ENCODE measurements around the gene ATOH8.

Gene ATOH8

DNA sequence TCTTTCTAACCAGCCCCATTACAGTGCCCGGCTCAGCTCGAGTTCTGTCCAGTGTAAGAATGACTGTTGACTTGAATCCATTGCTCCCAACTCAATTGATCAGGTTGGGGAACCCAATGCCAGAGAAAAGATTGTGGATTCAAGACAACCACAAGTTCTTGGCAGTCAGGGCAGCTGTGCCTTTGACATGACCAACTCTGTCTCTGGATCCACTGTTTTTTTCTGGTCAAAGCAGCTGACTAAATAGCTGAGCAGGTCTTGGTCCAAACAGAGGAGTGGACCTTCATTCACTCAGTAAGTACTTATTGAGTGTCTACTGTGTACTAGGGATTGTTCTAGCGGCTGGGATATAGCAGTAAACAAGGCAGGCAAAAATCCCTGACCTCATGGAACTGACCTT lies 6.3 kb upstream of the ATOH8 start:
- Histone ChIP-seq H3K4me1 (ENCODE audit: insufficient read depth, low read length) (no peaks in the 10 kb centered on the region), H3K36me3 (ENCODE audit: insufficient read depth, low read length) (no peaks in the 10 kb centered on the region), H4K20me1 (ENCODE audit: insufficient read depth, low read length) (peaks cover 8% of the 10 kb centered on the region), H3K27me3 (ENCODE audit: insufficient read depth, low read length, poor library complexity) (peaks cover 26% of the 10 kb centered on the region), H3K79me2 (ENCODE audit: insufficient read depth, low read length) (no peaks in the 10 kb centered on the region), H3K9ac (ENCODE audit: low read depth, low read length) (no peak overlapping the region), H3K27ac (ENCODE audit: low read length) (no peak overlapping the region), H3K4me2 (ENCODE audit: insufficient read depth, low read length) (no peak overlapping the region), H3K9me3 (ENCODE audit: insufficient read depth, low read length, severe bottlenecking) (no peaks in the 10 kb centered on the region), H3K4me3 (ENCODE audit: low read depth in 1 of 2, low read length in 2 of 2) (no peak overlapping the region), H2AFZ (ENCODE audit: low read depth, low read length) (no peak overlapping the region)
- TF ChIP-seq EZH2 (IDR thresholded peaks at IDR 0.05; ENCODE audit: borderline replicate concordance, low read depth, low read length, severe bottlenecking): no peak
- TF ChIP-seq CTCF (IDR thresholded peaks at IDR 0.05; ENCODE audit: borderline replicate concordance, extremely low read depth, low read length, poor library complexity, severe bottlenecking): no peak
- ATAC-seq (ENCODE audit: insufficient read depth, low read depth): no peak
- DNase-seq: no peak

- Histone ChIP-seq H3K9ac (ENCODE audit: low read depth, low read length) (no peak overlapping the region), H3K4me2 (ENCODE audit: insufficient read depth, low read length) (no peak overlapping the region), H3K4me3 (ENCODE audit: low read depth in 1 of 2, low read length in 2 of 2) (no peak overlapping the region), H3K36me3 (ENCODE audit: insufficient read depth, low read length) (no peaks in the 10 kb centered on the region), H3K4me1 (ENCODE audit: insufficient read depth, low read length) (no peaks in the 10 kb centered on the region), H2AFZ (ENCODE audit: low read depth, low read length) (no peak overlapping the region), H3K27ac (ENCODE audit: low read length) (no peak overlapping the region), H3K9me3 (ENCODE audit: insufficient read depth, low read length, severe bottlenecking) (no peaks in the 10 kb centered on the region), H3K27me3 (ENCODE audit: insufficient read depth, low read length, poor library complexity) (peaks cover 34% of the 10 kb centered on the region), H3K79me2 (ENCODE audit: insufficient read depth, low read length) (no peaks in the 10 kb centered on the region), H4K20me1 (ENCODE audit: insufficient read depth, low read length) (peaks cover 13% of the 10 kb centered on the region)
- no peak for ATAC-seq (ENCODE audit: insufficient read depth, low read depth)
- no peak for TF ChIP-seq EZH2 (IDR thresholded peaks at IDR 0.05; ENCODE audit: borderline replicate concordance, low read depth, low read length, severe bottlenecking)
- no peak for TF ChIP-seq CTCF (IDR thresholded peaks at IDR 0.05; ENCODE audit: borderline replicate concordance, extremely low read depth, low read length, poor library complexity, severe bottlenecking)
- DNase-seq: no peak
Observed at GRCh38 chr2:85748039-85748734, 5.6 kb upstream of the ATOH8 start.

- Histone ChIP-seq H3K79me2 (ENCODE audit: insufficient read depth, low read length) (no peaks in the 10 kb centered on the region), H3K27me3 (ENCODE audit: insufficient read depth, low read length, poor library complexity) (peaks cover 37% of the 10 kb centered on the region), H3K4me3 (ENCODE audit: low read depth in 1 of 2, low read length in 2 of 2) (no peak overlapping the region), H3K9ac (ENCODE audit: low read depth, low read length) (no peak overlapping the region), H3K9me3 (ENCODE audit: insufficient read depth, low read length, severe bottlenecking) (no peaks in the 10 kb centered on the region), H2AFZ (ENCODE audit: low read depth, low read length) (no peak overlapping the region), H3K4me1 (ENCODE audit: insufficient read depth, low read length) (peaks cover 6% of the 10 kb centered on the region), H3K27ac (ENCODE audit: low read length) (no peak overlapping the region), H4K20me1 (ENCODE audit: insufficient read depth, low read length) (peaks cover 13% of the 10 kb centered on the region), H3K4me2 (ENCODE audit: insufficient read depth, low read length) (no peak overlapping the region), H3K36me3 (ENCODE audit: insufficient read depth, low read length) (no peaks in the 10 kb centered on the region)
- TF ChIP-seq CTCF (IDR thresholded peaks at IDR 0.05; ENCODE audit: borderline replicate concordance, extremely low read depth, low read length, poor library complexity, severe bottlenecking) (no peak), EZH2 (IDR thresholded peaks at IDR 0.05; ENCODE audit: borderline replicate concordance, low read depth, low read length, severe bottlenecking) (no peak)
- DNase-seq: no peak
- ATAC-seq (ENCODE audit: insufficient read depth, low read depth): no peak
Observed at GRCh38 chr2:85748985-85749875, 4.6 kb upstream of the ATOH8 start.

Data from DND-41 (cell line).